Hematopoietic multipotent progenitor cell treated with erythropoietin and hydrocortisone succinate and interleukin-3 and kit ligand, for 6 days (in vitro differentiated cells): ENCODE results near the gene PRRT3.

Source experiments
- DNase-seq: peaks from one replicate; pipeline ENCODE4 v3.0.0-alpha.2; 2015

Gene PRRT3

DNA sequence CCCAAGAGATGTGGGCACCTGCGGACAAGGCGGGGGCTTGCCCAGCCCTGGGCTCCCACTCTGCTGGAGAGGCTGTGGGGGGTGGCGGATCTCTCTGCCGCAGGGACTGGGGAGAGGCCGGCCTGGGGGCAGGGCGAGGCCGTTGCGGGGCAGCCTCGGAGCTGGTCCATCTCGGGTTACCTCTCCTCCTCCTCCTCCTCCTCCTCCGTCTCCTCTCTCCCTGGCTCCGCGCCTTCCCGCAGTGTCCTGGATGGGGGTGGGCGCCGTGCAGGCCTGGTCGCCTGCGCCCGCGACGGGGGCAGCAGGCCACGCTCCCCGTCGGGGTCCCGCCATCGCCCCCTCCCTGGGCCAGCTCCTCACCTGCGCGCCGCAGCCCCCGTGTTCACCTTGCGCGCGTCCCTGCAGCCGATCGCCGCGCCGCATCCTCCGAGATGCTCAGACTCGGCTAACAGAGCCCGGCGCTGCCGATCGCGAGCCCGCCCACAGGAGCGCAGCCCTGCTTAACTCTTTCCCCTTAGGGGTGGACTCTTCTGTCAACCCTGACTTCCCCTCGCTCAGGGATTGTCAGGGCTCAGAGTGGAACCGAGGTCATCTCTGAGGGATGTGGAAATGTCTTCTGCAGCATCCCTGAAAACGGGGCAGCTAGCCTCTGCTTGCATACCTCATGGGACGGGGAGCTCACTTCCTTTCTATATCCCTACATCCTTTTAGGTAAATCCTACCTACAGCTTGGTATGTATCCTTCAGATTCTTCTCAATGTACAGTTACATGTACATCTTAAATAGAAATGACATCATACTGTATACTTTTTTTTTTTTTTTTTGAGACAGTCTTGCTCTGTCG, at the start of gene PRRT3:
Gene PRRT3 (minus strand): TSS at position 447 of the 844 bp plus-strand sequence. CDS start 2,293 bp downstream, outside the sequence.
- DNase-seq: peak; percentile 59

- no peak for DNase-seq
Measured at GRCh38 chr3:10000686-10001085, 48.5 kb upstream of the PRRT3 start.

DNA sequence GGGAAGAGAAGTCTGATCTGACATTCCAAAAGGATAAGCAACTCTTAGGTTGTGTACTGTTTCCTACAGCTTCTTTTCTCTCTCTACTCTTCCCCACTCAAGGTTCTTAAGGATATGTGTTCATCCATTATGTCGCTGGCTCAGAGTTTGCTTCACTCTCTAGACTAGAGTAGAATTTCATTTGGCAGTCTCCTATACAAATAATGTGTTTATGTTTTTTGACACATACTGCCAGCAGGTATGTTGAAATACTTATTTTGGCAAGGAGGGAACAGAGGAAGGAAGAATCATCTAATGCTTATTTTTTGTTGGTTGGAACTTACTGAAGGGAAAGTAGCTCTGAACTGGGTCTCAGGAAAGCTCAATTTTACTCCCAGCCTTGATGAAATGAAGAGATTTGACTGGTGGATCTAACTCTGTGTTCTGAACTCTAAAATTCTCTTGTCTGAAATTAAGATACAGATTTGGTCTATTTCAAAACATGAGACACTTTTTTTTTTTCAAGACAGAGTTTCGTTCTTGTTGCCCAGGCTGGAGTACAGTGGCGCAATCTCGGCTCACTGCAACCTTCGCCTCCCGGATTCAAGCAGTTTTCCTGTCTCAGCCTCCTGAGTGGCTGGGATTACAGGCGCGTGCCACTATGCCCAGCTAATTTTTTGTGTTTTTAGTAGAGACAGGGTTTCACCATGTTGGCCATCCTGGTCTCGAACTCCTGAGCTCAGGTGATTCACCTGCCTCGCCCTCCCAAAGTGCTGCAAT, 42.1 kb upstream of the PRRT3 start:
- no peak for DNase-seq

- DNase-seq: no peak
Measured at GRCh38 chr3:9986230-9986725, 34.1 kb upstream of the PRRT3 start.

DNA sequence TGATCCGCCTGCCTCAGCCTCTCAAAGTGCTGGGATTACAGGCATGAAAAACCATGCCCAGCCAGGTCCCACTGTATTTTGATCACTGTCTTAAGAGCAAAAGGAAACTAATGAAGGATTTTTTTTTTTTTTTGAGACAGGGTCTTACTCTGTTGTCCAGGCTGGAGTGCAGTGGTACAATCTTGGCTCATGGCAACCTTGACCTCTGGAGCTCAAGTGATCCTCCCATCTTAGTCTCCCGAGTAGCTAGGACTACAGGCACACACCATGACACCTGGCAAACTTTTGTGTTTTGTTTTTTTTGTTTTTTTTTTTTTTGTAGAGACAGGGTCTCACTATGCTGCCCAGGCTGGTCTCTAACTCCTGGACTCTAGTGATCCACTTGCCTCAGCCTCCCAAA, 28.0 kb upstream of the PRRT3 start:
- no peak for DNase-seq

GRCh38 chr3:9978710-9979305, 26.6 kb upstream of the PRRT3 start:
- DNase-seq: peak; percentile 91

GRCh38 chr3:9976721-9977709, 24.8 kb upstream of the PRRT3 start:
- peak; percentile 98 for DNase-seq

GRCh38 chr3:9970020-9970652, 17.9 kb upstream of the PRRT3 start:
- DNase-seq: no peak

DNA sequence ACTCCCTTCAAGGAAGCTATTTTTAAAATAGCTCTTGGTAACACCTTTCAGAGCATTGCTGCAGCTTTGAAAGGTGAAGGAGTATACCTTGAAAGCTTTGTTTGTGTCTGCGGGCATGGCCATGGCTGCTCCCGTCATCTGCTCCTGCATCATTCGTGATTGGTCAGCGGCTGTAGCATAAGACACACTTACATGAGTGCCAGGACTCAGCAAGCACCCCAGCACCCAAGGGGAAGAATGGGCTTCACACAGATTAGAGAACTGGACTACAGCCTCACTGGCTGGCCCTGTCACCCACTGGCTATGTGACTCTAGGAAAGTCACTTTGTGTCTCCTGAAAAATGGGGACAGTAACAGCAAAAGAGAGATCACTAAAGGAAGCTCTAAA, 17.4 kb upstream of the PRRT3 start:
- DNase-seq: no peak

DNA sequence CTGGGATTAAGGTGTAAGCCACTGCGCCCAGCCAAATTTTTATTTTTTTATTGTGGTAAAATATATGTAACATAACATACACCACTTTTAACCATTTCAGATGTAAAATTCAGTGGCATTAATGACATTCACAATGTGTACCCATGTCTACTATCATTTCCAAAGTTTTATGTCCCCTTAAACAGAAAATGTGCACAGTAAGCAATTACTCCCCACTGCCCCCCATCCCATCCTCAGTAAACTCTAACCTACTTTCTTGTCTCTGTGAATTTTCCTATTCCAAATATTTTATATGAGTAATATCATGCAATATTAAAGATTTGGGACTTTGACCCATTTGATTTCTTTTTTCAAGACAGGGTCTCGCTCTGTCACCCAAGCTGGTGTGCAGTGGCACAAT, 14.6 kb upstream of the PRRT3 start:
- DNase-seq: no peak

GRCh38 chr3:9965200-9965875, 13.1 kb upstream of the PRRT3 start:
- DNase-seq: no peak

GRCh38 chr3:9957214-9957613, 5.0 kb upstream of the PRRT3 start:
- DNase-seq: peak; percentile 51

DNA sequence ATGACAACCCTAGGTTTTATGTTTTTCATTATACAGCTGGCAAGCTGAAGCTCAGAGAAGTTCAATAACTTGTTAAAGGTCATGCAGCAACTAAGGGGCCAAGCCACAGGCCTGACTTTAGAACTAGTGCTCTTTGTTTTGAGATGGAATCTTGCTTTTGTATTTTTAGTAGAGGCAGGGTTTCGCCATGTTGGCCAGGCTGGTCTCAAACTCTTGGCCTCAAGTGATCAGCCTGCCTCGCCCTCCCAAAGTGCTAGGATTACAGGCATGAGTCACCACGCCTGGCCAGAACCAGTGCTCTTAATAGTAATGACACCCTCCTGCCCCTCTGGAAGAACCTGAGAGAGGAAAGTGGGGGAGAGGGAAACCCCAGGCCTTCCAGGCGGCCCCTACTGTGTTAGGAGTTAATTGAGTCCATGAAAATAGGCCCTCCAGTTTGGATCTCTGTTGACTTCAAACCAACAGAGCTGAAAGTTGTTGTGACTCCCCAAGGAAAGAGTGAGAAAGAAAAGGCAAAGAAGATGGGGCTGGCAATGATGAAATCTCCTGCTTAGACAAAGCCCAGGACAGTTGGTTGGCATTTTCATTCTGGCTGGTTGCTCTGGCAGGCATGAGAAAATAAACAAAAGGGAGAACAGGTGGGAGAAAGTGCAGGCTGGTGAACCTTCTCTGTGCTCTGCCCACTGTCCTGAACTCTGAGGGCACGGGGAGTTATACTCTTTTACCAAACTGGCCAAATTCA, 3.6 kb upstream of the PRRT3 start:
- no peak for DNase-seq

GRCh38 chr3:9955067-9955502, 2.9 kb upstream of the PRRT3 start:
- no peak for DNase-seq

DNA sequence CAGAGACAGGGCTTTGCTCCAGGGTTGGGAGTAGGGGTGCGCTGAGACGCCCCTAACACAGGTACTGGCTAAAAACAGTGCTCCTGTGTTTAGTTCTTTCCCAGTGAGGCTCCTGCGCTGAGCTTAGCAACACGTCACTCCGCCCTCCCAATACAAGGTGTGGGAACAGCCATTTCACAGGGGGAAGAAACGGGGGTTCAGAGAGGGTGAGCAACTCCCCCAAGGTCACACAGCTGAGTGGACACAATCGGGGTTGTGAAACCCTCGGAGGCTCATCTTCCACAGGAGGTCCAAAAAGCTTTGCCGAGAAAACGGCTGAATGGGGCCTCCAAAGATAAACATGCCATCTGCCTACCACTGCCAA, 628 bp downstream of the PRRT3 start:
- DNase-seq: no peak

GRCh38 chr3:9951126-9951525, 1.1 kb downstream of the PRRT3 start:
- no peak for DNase-seq

DNA sequence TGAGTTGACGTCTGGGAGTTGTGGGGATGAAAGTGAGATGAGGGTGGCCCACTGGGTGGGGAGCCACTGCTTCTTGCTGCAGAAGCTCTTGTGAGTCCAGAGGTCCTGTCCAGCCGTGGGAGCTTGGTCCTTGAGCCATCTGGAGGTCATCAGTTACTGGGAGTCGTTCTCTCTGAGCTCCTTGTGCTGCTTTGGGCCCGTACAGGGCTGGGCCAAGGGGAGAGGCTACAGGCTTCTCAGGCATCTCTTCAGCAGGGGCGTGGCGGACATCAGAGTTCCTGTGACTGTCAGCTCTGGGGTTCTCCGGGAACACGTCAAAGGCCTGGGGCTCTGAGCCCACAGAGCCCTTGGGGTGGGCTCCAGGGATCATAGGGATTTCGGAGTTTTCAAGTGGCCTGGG, 2.6 kb downstream of the PRRT3 start:
- no peak for DNase-seq

DNA sequence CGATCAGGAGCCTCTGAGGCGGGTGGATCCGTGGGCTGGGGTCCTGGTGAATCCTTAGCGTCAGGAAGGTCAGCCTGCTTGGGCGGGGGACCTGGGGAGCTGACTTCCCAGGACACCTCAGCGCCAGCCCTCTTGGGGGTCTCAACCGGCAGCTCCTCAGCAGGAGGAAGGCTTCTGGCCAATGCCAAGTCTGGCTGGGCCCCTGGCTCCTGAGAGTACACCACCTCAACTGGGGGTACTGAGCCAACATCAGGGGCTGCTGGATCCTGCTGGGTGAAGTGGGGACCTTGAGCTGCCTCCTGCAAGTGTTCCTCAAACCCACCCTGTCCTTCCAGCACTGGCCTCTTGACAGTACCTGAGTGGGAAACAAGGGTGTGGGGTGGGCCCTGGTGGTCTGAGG, 3.1 kb downstream of the PRRT3 start:
- no peak for DNase-seq

GRCh38 chr3:9948586-9948985, 3.6 kb downstream of the PRRT3 start:
- no peak for DNase-seq
